Measurements from ENCODE around the gene LY86. TPM values are rescaled to one million over a fixed set of nuclear protein-coding genes. Genes with fewer than 3 reads are reported as not detected.

LY86 gene
- total RNA-seq, 2 experiments from 2014 or later = 1.3 to 2.1 TPM

- no peak for TF ChIP-seq CTCF (IDR thresholded peaks at IDR 0.05)
- Histone ChIP-seq H3K27me3 (ENCODE audit: control insufficient read depth in 1 of 2, insufficient read depth in 2 of 2, low read length in 2 of 2) (no peaks in the 10 kb centered on the region), H3K4me3 (ENCODE audit: low read length) (no peak overlapping the region), H3K36me3 (ENCODE audit: insufficient read depth, low read length) (no peaks in the 10 kb centered on the region), H3K4me1 (ENCODE audit: insufficient read depth, low read length) (peaks cover 3% of the 10 kb centered on the region), H3K9me3 (ENCODE audit: control insufficient read depth in 1 of 2, insufficient read depth in 1 of 2, low read length in 2 of 2) (no peaks in the 10 kb centered on the region), H3K27ac (ENCODE audit: low read depth in 1 of 2, low read length in 2 of 2) (no peak overlapping the region)
- ChIA-PET CTCF (no interaction called here), POLR2A (no interaction called here)
- no peak for DNase-seq
- no peak for ATAC-seq (ENCODE audit: poor library complexity)
- H3K9me3 Mint-ChIP-seq = no peaks in the 10 kb centered on the region
- intact Hi-C loops (cut with DNase I, micrococcal nuclease) = loop anchor here in 1 of 2 experiments (5.0 kb wide), 2 partner anchors 122 to 938 kb away; no protein-coding TSS in a partner anchor
- H3K27me3 Mint-ChIP-seq = no peaks in the 10 kb centered on the region
- H3K4me1 Mint-ChIP-seq (ENCODE audit: low read depth) = peaks cover 15% of the 10 kb centered on the region
- H3K27ac Mint-ChIP-seq = no peak overlapping the region
- H3K4me3 Mint-ChIP-seq = no peak overlapping the region
- no peaks in the 10 kb centered on the region for H3K36me3 Mint-ChIP-seq (ENCODE audit: low read depth)
Measured at GRCh38 chr6:6679633-6680032, 91.1 kb downstream of the LY86 start.

DNA sequence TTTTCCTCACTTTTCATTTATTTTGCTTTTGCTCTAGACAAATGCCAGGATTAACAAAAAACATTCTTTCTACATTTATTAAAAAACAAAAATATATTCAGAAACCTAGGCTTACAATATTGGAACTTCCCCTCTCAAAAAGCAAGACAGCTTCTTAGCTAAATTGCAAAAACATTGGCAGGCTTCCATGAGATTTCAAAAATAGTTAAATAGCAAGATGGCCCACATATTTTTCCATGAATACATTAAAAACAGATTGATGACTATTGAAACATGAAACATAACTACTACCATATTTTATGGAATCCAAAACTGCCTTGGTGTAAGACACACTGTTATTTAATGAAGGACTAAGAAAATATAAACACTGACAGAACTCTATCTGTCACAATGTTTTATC lies 92.0 kb downstream of the LY86 start:
- H3K4me3 ChIP-seq (ENCODE audit: low read length) = no peak overlapping the region
- ATAC-seq (ENCODE audit: poor library complexity) (no peak), DNase-seq (no peak)
- CTCF ChIA-PET = no interaction called here
- no peaks in the 10 kb centered on the region for H3K36me3 Mint-ChIP-seq (ENCODE audit: low read depth)
- POLR2A ChIA-PET = interaction anchor here (1.3 kb wide), 1 partner anchor 22 kb away, joined by 5 read pairs; no protein-coding TSS in a partner anchor
- no peak overlapping the region for H3K27ac Mint-ChIP-seq
- intact Hi-C loops (cut with DNase I, micrococcal nuclease) = no loop called here
- H3K27me3 ChIP-seq (ENCODE audit: control insufficient read depth in 1 of 2, insufficient read depth in 2 of 2, low read length in 2 of 2) = no peaks in the 10 kb centered on the region
- no peaks in the 10 kb centered on the region for H3K9me3 ChIP-seq (ENCODE audit: control insufficient read depth in 1 of 2, insufficient read depth in 1 of 2, low read length in 2 of 2)
- TF ChIP-seq CTCF (IDR thresholded peaks at IDR 0.05) = no peak
- H3K27ac ChIP-seq (ENCODE audit: low read depth in 1 of 2, low read length in 2 of 2) = no peak overlapping the region
- H3K27me3 Mint-ChIP-seq = no peaks in the 10 kb centered on the region
- no peaks in the 10 kb centered on the region for H3K9me3 Mint-ChIP-seq
- H3K4me3 Mint-ChIP-seq = no peak overlapping the region
- no peaks in the 10 kb centered on the region for H3K36me3 ChIP-seq (ENCODE audit: insufficient read depth, low read length)
- H3K4me1 Mint-ChIP-seq (ENCODE audit: low read depth) = peaks cover 15% of the 10 kb centered on the region
- peaks cover 3% of the 10 kb centered on the region for H3K4me1 ChIP-seq (ENCODE audit: insufficient read depth, low read length)

DNA sequence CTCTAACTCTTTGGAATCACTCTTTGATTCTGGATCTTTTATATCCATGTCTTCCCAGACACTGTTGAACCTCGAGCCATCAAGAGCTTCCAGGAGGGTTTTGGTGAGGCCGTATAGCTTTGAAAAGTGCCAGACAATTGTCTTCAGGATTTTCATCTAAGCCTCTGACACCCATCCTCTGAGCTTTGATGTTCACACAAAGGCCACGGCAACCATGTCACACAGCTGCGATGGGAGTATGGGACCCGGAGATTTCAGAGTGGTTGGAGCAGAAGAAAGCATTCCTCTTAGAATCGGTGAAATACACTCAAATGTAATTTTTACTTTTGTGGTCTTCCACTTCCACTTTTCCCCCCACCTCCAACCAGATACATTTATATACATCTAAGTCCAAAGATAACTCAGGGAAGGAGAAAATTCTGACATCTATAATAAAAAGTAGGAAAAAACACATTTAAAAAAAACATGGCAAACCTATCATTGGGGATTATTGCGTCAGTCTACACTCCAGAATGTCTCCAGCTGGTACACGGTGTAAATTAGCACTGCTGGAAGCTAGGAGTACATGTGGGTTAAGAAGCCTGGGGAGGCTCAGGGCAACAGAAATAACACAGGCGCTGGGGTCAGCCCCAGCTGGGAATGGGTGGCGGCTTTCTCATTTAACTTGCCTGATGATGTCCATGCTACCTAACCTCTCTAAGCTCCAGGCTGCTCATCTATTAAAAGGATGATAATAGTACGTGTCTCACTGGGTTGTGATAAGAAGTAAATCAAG lies 92.7 kb downstream of the LY86 start:
- intact Hi-C loops (cut with DNase I, micrococcal nuclease) = no loop called here
- H3K27me3 ChIP-seq (ENCODE audit: control insufficient read depth in 1 of 2, insufficient read depth in 2 of 2, low read length in 2 of 2) = no peaks in the 10 kb centered on the region
- H3K36me3 ChIP-seq (ENCODE audit: insufficient read depth, low read length) = no peaks in the 10 kb centered on the region
- H3K27ac Mint-ChIP-seq = no peak overlapping the region
- ChIA-PET CTCF (no interaction called here), POLR2A (interaction anchor here (0.6 to 1.3 kb wide), 2 partner anchors 23 to 67 kb away, joined by 3 to 5 read pairs; no protein-coding TSS in a partner anchor)
- H3K4me1 ChIP-seq (ENCODE audit: insufficient read depth, low read length) = peaks cover 3% of the 10 kb centered on the region
- no peak for DNase-seq
- H3K27me3 Mint-ChIP-seq = no peaks in the 10 kb centered on the region
- no peaks in the 10 kb centered on the region for H3K9me3 Mint-ChIP-seq
- H3K36me3 Mint-ChIP-seq (ENCODE audit: low read depth) = no peaks in the 10 kb centered on the region
- no peak for ATAC-seq (ENCODE audit: poor library complexity)
- H3K27ac ChIP-seq (ENCODE audit: low read depth in 1 of 2, low read length in 2 of 2) = no peak overlapping the region
- no peak overlapping the region for H3K4me3 ChIP-seq (ENCODE audit: low read length)
- H3K9me3 ChIP-seq (ENCODE audit: control insufficient read depth in 1 of 2, insufficient read depth in 1 of 2, low read length in 2 of 2) = no peaks in the 10 kb centered on the region
- H3K4me1 Mint-ChIP-seq (ENCODE audit: low read depth) = peaks cover 15% of the 10 kb centered on the region
- no peak overlapping the region for H3K4me3 Mint-ChIP-seq
- TF ChIP-seq CTCF (IDR thresholded peaks at IDR 0.05) = no peak
